NCI-H2227 (cell line): Measurements from ENCODE around the gene KNOP1.
"Not testable (repeated sequence)": the region's sequence is repeated elsewhere in the genome, so short reads cannot be mapped to it uniquely, and the experiment has no call there.

Experiments used
- DNase-seq: peaks from one replicate; lab custom pipeline; 2025; ENCODE audit not compliant: unreplicated experiment; lab: John Stamatoyannopoulos, UW

KNOP1 gene

DNA sequence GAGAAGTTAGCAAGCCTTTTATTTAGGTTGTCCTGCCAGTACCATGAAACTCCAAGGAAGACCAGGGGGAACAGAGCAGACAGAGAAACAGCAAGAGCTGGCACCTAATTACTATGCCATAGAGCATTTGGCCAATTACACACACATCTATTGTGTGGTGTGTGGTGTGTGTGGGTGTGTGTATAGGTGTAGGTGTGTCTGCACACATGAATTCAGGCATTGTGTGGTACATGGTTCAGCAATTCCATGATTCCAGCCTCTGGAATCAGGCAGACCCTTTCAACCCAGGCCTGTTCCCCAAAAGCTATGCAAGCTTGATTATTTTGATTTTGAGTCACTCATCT, 25.8 kb upstream of the KNOP1 start:
- DNase-seq: no peak

DNA sequence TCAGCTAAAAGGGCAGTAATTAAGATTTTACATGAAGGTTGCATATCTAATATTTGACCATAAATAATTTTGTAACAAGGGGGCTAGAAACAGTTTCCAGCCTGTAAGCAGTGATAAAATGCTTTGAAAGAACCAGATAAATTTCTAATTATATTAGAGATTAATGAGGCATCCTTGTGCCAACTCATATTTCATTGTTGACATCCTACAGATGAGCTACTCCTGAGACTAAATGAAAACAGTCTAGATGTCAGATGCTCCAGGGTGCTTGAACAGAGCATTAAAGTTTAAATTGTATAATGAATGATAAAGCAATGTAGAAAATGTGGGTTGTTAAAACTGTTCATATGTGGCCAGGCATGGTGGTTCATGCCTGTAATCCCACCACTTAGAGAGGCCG, 23.3 kb upstream of the KNOP1 start:
- no peak for DNase-seq

DNA sequence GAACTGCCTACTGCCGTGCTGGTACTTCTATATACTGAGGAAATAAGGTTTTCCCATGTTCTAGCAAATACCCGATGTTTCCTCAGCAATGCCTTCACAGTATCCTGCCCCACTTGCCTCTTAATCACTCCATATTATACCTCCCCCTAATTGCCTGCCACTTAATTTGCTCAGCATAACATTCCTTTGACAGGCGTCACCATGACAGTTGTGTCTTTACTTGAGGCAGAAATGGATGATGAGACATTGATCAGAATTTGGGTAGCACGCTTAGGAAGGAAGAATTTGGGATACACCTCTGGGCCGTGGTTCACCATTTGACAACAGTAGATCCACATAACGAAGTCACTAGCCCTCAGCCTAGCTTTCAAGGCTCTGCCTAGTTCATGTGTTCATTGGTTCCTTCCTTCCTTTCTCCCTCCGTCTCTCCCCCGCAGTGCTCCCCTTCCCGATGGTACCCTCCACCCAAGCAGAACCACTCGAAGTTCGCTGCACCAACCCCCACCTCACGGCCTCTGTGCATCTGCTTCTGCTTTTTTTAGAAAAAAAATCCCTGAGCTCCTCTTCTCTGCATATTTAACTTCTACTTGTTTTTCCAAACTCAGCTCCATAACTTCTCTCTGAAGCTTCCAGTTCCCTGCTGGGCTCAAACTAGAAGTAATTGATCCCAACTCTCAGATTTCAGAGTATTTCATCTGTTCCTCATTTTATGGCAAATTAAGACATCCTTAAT, 19.4 kb upstream of the KNOP1 start:
- DNase-seq: no peak

DNA sequence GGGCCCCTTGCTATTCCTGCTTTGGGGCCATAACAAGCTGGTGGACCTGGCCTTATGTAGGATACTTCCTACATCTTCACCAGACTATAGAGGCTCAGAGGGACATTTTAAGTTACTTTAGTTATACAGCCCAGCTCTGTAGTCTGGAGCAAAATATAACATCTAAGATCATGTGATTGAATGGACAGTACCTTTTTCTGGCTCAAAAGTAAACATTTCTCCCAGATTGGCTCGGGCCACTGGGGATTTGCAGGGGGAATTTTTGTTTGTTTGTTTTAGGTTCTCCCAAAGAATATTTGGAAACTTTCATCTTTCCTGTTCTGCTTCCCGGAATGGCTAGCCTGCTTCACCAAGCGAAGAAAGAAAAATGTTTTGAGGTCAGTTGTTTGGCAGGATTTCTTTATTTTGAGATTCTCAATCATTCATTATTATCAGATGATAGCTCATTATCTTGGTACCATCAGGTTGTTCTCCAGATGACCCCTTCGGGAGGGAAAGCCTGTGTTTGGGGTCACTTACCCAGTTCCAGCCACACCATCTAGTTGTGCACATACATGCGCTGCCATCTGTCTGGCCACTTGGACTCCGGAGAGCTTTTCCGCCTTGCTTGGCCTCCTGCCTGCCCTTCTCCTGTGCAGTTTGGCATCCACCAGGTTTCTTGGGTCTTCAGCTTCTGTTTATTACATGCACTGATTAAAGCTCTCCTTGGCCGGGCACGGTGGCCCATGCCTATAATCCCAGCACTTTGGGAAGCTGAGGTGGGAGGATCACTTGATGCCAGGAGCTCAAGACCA, 17.2 kb upstream of the KNOP1 start:
- no peak for DNase-seq

DNA sequence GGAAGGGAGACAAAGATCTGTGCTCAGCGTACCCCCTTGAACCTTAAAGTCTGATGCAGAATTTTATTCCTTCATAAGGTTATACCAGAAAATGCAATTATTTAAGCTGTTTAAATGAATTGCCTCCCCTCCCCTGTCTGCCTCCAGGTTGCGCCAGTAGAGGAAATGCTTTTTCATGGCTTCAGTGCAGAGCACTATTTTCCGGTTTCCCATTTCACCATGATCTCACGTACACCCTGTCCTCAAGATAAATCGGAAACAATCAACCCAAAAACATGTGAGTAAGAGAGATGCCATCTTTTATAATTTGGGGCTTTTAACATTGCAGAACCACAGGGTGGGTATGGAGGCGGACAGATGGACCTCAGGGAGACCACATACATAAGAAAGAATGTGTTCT, 15.5 kb upstream of the KNOP1 start:
- no peak for DNase-seq

DNA sequence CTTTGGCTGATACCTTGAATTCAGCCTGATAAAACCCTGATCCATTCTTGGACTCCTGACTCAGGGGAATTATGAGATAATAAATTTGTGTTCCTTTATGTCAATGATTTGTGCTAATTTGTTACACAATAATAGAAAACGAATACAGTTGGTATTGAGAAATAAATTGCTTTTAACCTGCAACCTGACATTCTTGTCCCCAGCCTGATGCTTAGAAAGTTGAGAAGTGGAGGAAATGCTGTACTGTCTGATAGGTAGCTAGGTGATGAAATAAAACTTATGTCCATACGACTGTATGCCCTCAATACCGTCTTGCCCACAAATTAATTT, 10.6 kb upstream of the KNOP1 start:
- DNase-seq: no peak

DNA sequence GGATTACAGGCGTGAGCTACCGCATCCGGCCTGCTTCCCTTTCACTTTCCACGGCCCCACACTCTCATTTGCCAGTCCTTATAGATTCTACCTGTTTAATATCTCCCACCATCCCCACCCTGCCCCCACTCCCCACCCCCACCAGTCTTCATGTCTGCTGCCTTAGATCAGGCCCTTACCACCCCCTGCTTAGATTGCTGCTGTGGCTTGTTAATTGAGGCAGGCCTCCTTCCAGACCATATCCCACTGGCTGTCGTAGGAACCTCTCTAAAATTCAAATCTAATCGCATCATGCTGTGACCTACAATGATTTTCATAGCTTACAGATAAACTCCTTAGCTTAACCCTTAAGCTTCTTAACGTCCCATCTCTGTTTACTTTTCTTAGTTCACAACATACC, 5.0 kb upstream of the KNOP1 start:
- DNase-seq: no peak

DNA sequence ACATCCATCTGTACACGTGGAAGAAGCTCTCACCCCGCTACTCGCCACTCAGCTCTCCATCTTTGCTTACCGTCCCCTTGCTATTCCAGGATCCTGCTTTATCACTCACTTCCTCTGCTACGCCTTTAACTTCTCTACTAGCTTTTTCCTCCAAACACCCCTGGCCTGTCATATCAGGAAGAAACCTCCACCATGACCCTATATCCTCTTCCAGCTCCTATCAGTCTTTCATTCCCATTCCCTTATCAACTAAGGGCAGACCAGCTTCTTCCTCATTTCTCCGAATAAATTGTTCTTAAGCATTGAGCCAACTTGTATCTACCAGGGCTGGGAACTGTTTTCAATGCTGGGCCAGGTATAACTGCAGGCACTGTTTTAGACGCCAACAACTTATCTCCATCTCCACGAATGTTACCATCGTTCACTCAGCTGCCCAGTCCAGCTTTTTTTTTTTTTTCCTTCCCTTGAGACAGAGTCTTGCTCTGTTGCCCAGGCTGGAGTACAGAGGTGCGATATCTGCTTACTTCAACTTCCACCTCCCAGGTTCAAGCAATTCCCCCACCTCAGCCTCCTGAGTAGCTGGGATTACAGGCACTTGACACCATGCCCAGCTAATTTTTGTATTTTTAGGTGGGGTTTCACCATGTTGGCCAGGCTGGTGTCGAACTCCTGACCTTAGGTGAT, 4.4 kb upstream of the KNOP1 start:
- DNase-seq: no peak

DNA sequence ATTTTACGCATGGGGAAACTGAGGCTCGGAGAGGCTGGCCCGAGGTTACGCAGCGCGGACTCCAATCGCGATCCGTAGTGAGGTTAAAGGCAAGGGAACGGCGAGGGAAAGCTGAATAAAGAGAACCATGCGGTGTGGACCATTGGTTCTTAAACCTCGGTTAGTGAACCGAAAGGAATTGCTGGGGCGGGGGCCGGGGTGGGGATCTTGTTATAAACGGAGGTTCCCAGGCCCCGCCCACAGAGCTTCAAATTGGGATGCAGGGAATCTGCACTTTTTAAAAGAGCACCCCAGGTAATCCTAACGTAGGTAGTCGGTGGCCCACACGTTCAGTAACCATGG, 568 bp upstream of the KNOP1 start:
- DNase-seq: peak; percentile 63

DNA sequence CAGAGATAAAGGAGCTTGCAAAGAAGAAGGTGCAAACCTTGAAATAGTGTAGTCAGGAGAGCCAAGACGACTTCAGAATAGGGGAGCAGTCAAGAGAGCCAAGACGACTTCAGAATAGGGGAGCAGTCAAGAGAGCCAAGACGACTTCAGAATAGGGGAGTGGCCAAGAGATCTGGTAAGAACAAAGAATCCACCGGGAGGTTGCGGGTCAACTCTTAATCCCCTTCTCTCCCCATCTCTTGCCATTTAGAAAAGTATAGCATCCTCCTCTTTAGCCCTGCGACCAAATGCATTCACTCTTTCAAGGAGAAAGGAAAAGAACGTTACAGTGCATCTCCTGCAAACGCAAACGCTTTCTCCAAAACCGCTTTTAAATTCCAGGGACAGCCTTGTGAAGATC, 713 bp downstream of the KNOP1 start:
- DNase-seq: no peak

DNA sequence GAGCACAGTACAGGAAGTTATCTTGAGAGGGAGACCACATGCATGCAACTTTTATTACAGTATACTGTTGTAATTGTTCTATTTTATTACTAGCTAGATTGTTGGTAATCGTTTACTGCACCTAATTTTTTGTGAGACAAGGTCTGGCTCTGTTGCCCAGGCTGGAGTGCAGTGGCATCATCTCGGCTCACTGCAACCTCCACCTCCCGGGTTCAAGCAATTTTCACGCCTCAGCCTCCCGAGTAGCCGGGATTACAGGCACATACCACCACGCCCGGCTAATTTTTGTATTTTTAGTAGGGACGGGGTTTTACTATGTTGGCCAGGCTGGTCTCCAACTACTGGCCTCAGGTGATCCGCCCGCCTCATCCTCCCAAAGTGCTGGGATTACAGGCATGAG, 1.3 kb downstream of the KNOP1 start:
- not testable (repeated sequence) for DNase-seq

DNA sequence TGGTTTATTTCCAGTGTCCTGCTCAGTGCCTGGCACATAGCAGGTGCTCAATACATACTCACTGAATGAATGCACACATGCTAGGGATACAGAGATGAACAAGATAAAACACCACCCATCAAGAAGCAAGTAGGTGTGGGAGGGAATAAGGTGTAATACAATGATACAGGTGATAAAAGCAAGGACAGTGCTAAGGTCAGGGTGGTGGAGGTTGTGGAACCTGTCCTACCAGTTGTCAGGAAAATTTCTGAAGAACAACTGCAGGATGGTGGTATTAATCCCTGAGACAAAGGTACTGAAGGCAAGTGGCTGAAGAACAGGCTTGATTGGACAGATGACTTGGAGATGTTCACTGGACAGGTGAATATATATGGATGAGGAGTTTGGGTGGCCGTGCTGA, 1.8 kb downstream of the KNOP1 start:
- DNase-seq: no peak

DNA sequence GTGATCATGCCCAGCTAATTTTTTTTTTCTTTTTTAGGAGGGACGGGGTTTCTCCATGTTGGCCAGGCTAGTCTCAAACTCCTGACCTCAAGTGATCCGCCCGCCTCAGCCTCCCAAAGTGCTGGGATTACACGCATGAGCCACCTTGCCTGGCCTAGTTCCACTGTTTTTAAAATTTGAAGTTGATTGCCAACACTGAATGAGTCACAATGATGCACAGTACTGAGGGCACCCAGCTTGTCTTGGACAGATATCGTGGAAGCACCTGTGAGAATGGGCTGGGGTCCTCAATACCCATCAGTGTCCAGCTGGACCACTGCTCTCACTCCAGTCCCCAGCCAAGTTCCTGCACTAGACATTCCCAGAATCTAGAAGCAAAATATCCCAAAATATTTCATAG, 2.5 kb downstream of the KNOP1 start:
- DNase-seq: no peak

DNA sequence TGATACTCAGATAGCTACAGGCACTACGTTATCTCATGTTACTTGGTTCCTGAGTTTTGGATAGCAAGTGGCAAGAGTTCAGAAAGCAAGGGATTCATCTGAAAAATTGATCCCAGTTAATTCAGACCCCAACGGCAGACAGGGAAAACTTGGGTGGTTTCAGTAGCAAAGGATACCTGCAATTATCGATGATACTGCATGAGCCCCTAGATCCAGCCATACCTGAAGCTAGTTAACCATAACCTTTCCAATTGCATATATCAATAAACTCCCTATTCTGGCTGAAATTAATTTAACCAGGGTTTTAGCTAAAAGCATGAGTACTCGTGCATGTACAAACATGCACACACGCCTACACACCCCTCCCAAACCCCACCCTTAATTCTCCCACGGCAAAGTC, 4.3 kb downstream of the KNOP1 start:
- DNase-seq: no peak

DNA sequence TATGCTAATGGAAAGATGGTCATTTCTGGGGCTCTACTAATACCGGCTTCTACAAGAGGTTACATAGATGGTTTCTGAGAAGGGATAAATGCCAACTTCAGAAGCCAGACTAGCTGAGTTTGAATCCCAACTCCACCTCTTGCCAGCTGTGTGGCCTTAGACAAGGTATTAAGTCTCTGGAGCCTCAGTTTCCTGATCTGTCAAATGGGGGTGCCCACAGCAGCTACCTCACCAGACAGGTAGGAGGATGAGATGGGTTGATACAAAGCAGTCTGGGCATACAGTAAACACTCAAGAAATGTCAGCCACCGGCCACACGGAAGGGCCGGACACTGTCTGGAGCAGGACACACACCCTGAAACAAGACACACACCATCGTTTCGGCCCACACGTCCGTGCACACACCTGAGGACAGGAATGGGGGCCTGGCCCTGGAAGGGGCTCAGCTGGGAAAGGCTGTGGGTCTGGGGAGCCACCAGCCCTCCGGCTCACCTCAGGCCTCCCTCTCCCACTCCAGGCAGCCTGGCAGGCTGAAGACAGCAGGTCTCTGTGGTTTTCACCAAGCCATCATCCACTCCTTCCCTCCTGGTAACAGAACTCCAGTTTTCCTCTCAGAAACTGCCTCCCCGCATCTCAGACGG, 5.5 kb downstream of the KNOP1 start:
- no peak for DNase-seq

DNA sequence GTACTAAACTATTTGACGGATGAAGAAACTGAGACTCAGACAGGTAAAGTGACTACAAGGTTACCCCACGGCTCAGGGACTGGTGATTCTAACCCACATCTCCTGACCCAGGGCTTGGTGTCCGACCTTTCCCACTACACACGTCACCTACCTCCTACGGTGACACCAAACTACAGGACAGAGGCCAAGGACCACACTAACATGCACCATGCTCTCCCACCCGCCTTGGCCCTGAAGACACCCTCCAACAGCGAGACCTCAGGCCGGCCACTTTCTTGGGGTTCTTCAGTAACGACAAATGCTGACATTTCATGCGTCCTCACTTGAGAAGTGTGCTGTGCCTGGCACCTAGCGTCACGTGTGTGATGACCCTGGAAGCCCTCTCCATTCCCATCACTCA, 6.4 kb downstream of the KNOP1 start:
- no peak for DNase-seq

DNA sequence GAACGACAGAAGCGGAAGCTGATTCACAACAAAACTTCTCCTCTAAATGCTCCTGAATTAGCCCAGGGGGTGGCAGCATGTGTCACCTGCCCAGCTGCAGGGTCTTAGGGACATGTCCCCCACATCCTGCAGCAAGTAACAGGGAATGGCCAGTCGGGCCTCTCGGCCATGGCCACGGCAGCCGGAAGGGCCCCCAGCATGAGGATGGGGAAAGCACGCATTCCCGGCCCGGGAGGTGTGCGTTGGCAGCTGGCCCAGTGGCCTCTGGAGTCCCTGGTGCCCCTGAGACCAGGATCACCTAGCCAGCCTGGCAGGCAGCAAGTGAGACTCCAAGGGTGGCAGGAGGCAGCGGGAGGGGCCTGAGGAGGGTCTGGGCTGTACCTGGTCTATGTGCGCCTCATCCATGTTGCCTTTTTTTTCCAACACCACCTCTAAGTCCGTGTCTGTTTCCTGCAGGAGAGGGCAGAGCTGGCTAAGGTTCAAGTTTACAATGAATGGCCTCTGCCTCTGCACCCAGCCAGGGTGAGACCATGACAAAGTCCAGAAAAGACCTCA, 7.0 kb downstream of the KNOP1 start:
- DNase-seq: no peak

DNA sequence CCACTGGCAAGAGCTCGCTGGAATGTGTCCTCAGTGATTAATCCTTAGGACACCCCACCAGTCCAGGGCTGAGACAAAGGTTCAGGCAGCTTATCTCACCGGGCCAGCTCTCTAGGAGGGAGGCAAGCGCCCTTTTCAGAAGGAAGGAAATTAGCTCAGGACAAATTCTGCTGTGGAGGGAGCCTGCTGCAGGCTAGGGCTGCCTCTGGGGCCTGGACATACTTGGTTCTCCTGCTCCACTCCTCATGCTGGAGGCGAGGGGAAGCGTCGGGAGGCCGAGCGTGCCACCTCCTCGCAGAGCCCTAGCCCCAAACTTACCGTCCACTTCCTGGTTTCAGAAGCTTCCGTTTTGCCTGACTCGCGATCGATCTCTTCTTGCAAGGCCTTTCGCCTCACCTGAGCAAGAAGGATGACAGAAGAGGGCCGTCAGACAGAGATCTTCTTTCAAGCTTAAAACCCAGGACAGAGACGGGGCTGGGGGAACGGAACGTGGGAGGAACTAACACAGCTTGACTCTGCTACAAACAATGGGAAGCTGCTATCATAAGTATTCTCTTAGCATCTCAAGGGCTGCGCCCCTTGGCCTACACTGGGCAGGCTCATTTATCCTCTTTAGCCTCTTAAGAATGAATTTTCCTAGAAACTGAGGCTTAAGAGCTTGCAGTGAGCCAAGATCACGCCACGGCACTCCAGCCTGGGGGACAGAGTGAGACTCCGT, 7.7 kb downstream of the KNOP1 start:
- peak; percentile 31 for DNase-seq

DNA sequence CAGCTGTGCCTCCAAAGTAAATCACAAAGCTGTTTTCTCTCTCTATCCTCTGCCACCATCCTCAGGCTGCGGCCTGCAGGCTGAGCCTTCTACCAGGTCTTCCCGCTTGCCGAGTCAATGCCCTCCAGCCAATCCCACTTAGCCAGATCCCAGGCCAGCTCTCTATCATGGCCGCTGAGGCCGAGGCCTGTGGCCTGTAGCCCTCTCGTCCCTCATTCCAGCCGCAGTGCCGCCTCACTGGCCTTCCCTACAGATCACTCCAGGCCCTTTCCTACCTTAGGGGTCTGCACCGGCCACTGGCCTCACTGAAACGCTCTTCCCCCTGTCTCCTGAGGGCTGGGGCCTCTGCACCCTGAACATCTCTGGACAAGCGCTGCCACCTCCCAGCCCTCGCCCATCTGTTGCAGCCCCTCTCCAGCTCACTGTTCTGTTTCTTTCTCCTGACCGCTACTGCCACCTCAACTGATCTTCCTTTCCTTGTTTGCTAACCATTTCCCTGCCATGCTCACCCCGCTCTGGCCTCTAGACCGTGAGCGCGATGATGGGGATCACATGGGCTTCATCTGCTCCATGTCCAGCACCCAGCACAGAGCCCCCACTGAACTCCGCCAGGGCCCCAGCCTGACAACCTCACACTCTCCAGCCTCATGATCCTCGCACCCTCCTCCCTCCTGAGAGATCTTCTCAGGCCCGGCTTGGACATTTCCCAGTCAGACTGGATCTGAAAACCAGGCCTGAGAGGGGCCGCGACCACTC, 8.5 kb downstream of the KNOP1 start:
- no peak for DNase-seq
